RWPE2 (cell line): ENCODE results near the gene PKD1.

Experiments
- ATAC-seq: fragments of 200-7000 bp; cut with Tn5 transposase; 3 replicates; pipeline ENCODE4 v1.9.1; 2021; ENCODE audit warnings: low read depth
- DNase-seq: peaks from one replicate; pipeline ENCODE4 v3.0.0-alpha.2; 2020; ENCODE audit warnings: low spot score
- H3K27ac ChIP-seq: fragments of 450-650 bp; 2 replicates; pipeline ENCODE4 v1.5.1; 2017; ENCODE audit warnings: mild to moderate bottlenecking; ENCODE audit not compliant: poor library complexity, severe bottlenecking
- H3K27me3 ChIP-seq: fragments of 250-450 bp; sonication (Bioruptor Pico); 2 replicates; pipeline ENCODE4 v1.5.1; 2021; ENCODE audit warnings: mild to moderate bottlenecking, moderate library complexity; ENCODE audit not compliant: insufficient read depth, poor library complexity, severe bottlenecking
- H3K36me3 ChIP-seq: fragments of 250-450 bp; sonication (Bioruptor Pico); 2 replicates; pipeline ENCODE4 v1.5.1; 2020; ENCODE audit warnings: low read depth, mild to moderate bottlenecking, moderate library complexity
- H3K4me1 ChIP-seq: fragments of 250-450 bp; sonication (Bioruptor Pico); 2 replicates; pipeline ENCODE4 v1.5.1; 2021; ENCODE audit warnings: mild to moderate bottlenecking, moderate library complexity; ENCODE audit not compliant: insufficient read depth, poor library complexity, severe bottlenecking
- H3K4me3 ChIP-seq: fragments of 250-450 bp; sonication (Bioruptor Pico); 2 replicates; pipeline ENCODE4 v1.5.1; 2021; ENCODE audit warnings: mild to moderate bottlenecking, moderate library complexity; ENCODE audit not compliant: severe bottlenecking
- H3K9me3 ChIP-seq: fragments of 250-450 bp; sonication (Bioruptor Pico); 2 replicates; pipeline ENCODE4 v1.5.1; 2021; ENCODE audit warnings: mild to moderate bottlenecking, moderate library complexity; ENCODE audit not compliant: severe bottlenecking
- TF ChIP-seq, protein P1 (sequence below): fragments of 450-650 bp; IDR thresholded peaks from one replicate; pipeline ENCODE4 v1.5.1; 2017; ENCODE audit warnings: mild to moderate bottlenecking, moderate library complexity; ENCODE audit not compliant: poor library complexity, severe bottlenecking

The PKD1 gene

DNA sequence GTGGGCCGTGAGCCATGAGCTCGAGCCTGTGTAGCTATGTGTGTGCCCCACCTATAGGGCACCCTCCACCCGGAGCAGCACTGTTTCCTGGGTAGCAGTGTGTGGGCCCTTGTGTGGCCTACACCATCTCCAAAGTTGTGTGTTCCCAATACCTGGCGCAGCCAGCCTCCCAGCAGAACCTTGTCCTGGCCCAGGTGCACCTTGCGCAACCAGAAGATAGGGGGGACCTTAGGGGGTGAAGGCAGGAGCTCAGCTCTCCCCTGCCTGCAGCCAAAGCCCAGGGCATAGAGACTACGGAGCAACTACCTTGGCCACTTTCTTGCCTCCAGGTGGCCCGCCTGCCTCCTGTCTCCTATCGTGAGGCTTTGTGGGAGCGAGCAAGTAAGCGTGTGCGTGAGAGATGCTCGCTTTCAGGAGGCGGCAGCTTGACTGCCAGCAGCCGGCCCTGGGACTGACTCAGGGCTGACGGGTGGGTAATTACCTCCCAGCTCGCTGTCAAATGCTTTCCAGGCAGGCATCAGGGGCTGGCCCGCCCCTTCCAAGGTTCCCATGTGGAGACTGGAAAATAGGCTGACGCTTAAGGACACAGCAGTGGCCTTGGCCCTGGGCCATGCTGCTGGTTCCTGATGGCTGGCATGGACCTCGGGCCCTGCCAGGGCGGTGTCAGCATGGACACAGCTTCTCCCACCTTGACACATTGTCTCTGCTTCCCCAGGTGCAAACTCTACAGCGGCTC is 38.9 kb upstream of the PKD1 start:
- TF ChIP-seq, protein P1, sequence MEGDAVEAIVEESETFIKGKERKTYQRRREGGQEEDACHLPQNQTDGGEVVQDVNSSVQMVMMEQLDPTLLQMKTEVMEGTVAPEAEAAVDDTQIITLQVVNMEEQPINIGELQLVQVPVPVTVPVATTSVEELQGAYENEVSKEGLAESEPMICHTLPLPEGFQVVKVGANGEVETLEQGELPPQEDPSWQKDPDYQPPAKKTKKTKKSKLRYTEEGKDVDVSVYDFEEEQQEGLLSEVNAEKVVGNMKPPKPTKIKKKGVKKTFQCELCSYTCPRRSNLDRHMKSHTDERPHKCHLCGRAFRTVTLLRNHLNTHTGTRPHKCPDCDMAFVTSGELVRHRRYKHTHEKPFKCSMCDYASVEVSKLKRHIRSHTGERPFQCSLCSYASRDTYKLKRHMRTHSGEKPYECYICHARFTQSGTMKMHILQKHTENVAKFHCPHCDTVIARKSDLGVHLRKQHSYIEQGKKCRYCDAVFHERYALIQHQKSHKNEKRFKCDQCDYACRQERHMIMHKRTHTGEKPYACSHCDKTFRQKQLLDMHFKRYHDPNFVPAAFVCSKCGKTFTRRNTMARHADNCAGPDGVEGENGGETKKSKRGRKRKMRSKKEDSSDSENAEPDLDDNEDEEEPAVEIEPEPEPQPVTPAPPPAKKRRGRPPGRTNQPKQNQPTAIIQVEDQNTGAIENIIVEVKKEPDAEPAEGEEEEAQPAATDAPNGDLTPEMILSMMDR: no peak
- H3K4me3 ChIP-seq: no peak overlapping the region
- ATAC-seq (no peak), DNase-seq (no peak)
- H3K27ac ChIP-seq: no peak overlapping the region
- no peaks in the 10 kb centered on the region for H3K27me3 ChIP-seq
- peaks cover 5% of the 10 kb centered on the region for H3K4me1 ChIP-seq
- H3K36me3 ChIP-seq: peaks cover 51% of the 10 kb centered on the region
- no peaks in the 10 kb centered on the region for H3K9me3 ChIP-seq

DNA sequence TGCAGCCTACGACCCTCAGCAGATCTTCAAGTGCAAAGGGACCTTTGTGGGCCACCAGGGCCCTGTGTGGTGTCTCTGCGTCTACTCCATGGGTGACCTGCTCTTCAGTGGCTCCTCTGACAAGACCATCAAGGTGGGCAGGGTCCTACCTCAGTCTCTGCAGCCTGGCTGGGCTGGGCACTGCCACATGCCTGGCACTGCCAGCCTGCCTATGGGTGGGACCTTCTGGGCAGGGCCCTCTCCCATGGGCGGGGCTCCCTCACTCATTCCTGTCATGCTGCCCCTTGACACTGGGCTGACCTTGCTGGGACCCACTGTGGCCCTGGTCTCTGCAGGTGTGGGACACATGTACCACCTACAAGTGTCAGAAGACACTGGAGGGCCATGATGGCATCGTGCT is 38.2 kb upstream of the PKD1 start:
- Histone ChIP-seq H3K27me3 (no peaks in the 10 kb centered on the region), H3K27ac (no peak overlapping the region), H3K4me3 (no peak overlapping the region), H3K4me1 (peaks cover 5% of the 10 kb centered on the region), H3K36me3 (peaks cover 56% of the 10 kb centered on the region), H3K9me3 (no peaks in the 10 kb centered on the region)
- ATAC-seq (no peak), DNase-seq (no peak)
- TF ChIP-seq, protein P1: no peak

DNA sequence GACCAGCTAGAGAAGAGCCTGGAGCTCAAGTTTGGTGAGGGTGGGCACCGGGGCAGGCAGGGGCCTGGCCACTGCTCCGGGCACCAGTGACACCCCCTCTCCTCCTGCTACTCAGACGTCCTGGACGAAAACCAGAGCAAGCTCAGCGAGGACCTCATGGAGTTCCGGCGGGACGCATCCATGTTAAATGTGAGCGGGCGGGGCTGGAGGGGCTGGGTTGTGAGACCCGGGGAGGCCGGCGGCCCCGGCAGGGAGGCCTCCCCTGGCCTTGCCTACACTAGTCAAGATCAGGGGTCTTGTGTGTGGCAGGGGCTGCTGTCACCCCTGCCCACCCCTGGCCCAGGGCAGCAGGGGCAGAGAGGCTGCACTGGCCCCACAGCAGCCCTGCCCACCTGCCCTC is 37.7 kb upstream of the PKD1 start:
- H3K27ac ChIP-seq: no peak overlapping the region
- no peaks in the 10 kb centered on the region for H3K27me3 ChIP-seq
- DNase-seq (no peak), ATAC-seq (no peak)
- no peak overlapping the region for H3K4me3 ChIP-seq
- peaks cover 61% of the 10 kb centered on the region for H3K36me3 ChIP-seq
- TF ChIP-seq, protein P1: no peak
- no peaks in the 10 kb centered on the region for H3K9me3 ChIP-seq
- peaks cover 5% of the 10 kb centered on the region for H3K4me1 ChIP-seq

DNA sequence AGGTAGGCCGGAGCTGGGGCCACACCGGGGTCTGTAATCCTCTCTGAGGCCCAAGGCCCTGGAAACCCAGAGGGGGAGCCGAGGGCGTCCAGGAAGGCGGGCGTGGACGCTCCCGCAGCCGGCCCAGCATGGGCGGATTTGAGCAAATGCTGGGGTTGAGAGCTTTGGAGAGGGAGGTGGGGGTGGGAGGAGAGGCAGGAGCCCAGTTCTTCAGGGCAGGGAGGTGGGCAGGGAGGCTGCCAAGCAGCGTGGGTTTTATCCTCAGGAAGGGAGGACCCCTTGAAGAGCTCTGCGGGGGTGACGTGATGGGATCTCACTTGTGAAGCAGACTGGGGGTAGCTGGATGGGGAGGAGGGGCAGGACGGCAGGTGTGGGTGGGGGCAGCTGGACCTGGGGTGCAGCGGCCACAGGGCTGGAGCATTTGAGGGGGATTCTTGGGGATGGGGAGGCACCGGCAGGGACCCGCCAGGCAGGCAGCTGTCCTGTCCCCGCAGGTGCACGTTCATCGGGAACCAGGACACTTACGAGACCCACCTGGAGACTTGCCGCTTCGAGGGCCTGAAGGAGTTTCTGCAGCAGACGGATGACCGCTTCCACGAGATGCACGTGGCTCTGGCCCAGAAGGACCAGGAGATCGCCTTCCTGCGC is 37.1 kb upstream of the PKD1 start:
- no peak overlapping the region for H3K4me3 ChIP-seq
- no peaks in the 10 kb centered on the region for H3K27me3 ChIP-seq
- peaks cover 63% of the 10 kb centered on the region for H3K36me3 ChIP-seq
- no peak for ATAC-seq
- TF ChIP-seq, protein P1: no peak
- H3K4me1 ChIP-seq: peaks cover 5% of the 10 kb centered on the region
- H3K9me3 ChIP-seq: no peaks in the 10 kb centered on the region
- no peak for DNase-seq
- H3K27ac ChIP-seq: no peak overlapping the region
